Adipose tissue (tissue), 3 donors: ENCODE data around the gene PSME3IP1. TPM values are rescaled to one million over a fixed set of nuclear protein-coding genes. Genes with fewer than 3 reads are reported as not detected.
"Not testable (repeated sequence)": the region's sequence is repeated elsewhere in the genome, so short reads cannot be mapped to it uniquely, and the experiment has no call there.

Experiments
- H3K27ac ChIP-seq: one replicate; pipeline ENCODE4 v1.5.1; 2013; ENCODE audit warnings: low read depth, low read length
- WGBS, 3 donors: extraction: QIAGEN DNeasy Blood & Tissue Kit; methylation state at CpG; one replicate each; pipeline ENCODE4 v1.1.7; 2013; 5-methylcytosine and 5-hydroxymethylcytosine counted together
- polyA plus RNA-seq, 3 donors: library from polyadenylated mRNA; stranded (reverse); fragments of 200-250 nt; gene quantifications; one replicate each; pipeline ENCODE4 v1.2.3, GENCODE V29; 2013
- donor health status: healthy with polysubstance abuse.
- donor health status: Bipolar disorder and iron deficiency.
- donor health status: healthy.

PSME3IP1 gene
- polyA plus RNA-seq, 3 donors = 28.2 to 44.6 (median 41.1) TPM

DNA sequence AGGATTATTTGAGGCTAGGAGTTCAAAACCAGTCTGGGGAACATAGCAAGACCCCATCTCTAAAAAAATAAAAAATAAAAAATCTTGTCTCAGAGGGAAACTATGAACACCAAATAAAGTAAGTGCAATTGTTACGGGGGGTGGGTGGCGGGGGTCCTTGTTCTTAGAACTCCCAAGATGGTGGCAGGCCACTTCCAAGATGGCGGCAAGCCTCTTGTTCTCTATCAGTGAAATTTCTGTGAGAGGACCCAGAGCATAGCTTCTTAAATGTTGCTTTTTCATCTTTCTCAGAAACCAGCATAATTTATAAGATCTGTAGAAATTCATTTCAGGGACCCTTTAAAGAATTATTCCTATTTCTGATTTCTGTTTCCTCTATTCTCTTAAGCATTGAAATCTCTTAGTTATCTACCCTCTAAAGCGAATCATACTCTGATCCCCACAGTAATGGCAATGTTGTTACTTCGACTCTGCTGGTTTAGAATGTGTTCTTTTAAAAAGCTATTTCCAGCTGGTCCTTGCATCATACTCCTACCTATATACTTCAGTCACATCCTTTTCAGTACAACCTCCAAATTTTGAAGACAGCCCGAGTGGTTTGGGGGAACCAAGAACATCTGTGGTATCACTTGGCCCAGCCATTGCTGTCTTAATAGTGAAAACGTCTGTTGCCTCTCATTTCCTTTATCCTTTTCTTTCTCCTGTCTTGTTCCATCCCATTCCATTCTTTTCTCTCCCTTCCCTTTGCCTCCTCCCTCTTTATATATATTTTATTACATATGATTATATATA lies 16.5 kb upstream of the PSME3IP1 start:
- no peak overlapping the region for H3K27ac ChIP-seq
- WGBS, 3 donors = 88 to 95% (median 88%) methylated on average over 7 of the region's 7 CpGs

DNA sequence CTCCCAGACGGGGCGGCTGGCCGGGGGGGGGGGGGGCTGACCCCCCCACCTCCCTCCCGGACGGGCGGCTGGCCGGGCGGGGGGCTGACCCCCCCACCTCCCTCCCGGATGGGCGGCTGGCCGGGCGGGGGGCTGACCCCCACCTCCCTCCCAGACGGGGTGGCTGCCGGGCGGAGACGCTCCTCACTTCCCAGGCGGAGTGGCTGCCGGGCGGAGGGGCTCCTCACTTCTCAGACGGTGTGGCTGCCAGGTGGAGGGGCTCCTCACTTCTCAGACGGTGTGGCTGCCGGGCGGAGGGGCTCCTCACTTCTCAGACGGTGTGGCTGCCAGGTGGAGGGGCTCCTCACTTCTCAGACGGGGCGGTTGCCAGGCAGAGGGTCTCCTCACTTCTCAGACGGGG lies 15.1 kb upstream of the PSME3IP1 start:
- 88 to 95% (median 90%) methylated on average over 12 to 27 of the region's 27 CpGs for WGBS, 3 donors
- not testable (repeated sequence) for H3K27ac ChIP-seq

DNA sequence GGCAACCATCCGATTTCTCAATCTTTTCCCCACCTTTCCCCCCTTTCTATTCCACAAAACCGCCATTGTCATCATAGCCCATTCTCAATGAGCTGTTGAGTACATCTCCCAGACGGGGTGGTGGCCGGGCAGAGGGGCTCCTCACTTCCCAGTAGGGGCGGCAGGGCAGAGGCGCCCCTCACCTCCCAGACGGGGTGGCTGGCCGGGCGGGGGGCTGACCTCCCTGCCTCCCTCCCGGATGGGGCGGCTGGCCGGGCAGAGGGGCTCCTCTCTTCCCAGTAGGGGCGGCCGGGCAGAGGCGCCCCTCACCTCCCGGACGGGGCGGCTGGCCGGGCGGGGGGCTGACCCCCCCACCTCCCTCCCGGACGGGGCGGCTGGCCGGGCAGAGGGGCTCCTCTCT lies 14.5 kb upstream of the PSME3IP1 start:
- H3K27ac ChIP-seq = not testable (repeated sequence)
- 95 to 97% (median 95%) methylated on average over 6 to 14 of the region's 24 CpGs for WGBS, 3 donors

DNA sequence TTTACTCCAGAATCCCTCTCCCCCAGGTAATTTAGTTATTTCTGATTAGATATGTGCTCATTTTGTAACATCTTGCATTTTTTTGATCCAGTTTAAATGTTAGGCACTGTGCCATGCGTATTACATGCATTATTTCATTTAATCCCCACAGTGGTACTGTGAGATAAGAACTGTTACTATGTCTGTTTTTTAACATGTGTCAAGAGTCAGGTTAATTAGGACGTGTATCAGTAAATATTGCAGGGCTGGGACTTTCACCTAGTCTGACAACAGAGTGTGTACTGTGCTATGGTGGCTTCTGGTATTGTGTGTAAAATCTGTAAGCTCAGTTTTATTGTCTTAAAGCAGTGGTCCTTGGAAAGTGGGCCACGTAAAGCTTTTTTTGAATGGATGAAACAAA lies 10.9 kb upstream of the PSME3IP1 start:
- 55 to 82% (median 80%) methylated on average over 3 of the region's 3 CpGs for WGBS, 3 donors
- H3K27ac ChIP-seq = no peak overlapping the region

DNA sequence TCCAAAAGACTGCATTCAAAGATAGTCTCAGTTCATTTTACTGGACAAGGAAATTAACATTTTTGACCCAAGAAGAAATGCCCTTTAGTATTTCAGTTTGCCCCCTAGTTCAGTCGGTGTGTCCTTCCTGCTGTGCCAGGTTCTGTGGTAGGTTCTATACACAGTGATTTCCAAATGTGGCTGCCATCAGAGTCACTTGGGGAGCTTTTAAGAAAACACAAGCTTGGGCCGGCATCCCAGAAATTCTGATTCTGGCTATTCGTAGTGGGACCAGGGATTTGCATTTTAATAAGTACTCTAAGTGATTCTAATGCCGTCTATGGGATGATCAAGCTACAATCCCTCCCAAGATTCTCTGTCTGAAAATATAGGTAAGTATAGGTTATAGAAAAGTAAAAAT lies 10.4 kb upstream of the PSME3IP1 start:
- no peak overlapping the region for H3K27ac ChIP-seq
- WGBS, 3 donors = 70 to 71% (median 71%) methylated on average over 4 of the region's 4 CpGs

DNA sequence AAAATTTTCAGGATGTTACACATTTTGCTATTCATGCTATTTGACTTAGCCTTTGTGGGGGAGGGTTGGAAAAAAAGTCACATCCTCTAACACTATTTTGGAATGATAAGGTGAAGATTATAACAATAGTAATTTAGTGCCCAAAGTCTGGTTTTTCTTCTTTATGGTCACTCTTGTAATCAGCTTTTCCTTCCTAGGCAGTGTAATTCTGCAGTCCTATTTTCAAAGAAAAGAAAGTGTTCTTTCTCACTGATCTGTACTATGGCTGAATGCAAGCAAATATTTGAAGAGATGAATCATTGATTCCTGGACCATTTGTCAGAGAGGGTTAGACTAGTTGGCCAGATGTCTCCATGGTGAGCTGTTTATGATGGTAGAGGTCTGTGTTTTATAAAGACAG lies 8.7 kb upstream of the PSME3IP1 start:
- no peak overlapping the region for H3K27ac ChIP-seq

DNA sequence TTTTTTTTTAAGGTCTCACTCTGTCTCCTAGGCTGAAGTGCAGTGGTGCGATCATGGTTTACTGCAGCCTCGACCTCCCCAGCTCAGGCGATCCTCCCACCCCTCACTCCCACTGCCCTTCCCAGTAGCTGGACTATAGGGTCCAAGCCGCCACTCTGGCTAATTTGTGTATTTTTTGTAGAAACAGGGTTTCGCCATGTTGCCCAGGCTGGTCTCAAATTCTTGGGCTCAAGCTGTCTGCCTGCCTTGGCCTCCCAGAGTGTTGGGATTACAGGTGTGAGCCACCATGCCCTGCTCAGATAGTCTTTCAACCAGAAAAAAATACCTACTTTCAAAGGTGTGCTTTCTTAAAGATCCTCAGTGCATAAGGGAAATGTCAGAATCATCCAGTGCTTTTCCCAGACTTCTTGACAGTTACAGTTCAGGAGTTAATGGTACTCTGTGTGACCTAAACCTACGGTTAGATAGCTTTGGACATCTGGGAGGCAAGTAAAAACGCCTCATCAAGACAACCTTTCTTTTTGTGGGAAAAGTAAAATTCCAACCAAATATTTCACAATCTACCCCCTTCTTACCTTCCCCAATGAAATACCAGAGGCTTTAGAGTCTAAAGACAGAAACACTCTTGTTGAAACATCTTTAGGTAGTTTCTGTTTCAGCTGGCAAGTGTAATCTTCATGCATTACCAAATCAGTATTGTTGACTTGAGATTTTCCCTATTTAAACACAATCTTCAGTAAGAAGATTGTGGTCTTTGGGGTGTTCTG lies 7.1 kb upstream of the PSME3IP1 start:
- no peak overlapping the region for H3K27ac ChIP-seq
- 75 to 87% (median 80%) methylated on average over 7 of the region's 7 CpGs for WGBS, 3 donors

DNA sequence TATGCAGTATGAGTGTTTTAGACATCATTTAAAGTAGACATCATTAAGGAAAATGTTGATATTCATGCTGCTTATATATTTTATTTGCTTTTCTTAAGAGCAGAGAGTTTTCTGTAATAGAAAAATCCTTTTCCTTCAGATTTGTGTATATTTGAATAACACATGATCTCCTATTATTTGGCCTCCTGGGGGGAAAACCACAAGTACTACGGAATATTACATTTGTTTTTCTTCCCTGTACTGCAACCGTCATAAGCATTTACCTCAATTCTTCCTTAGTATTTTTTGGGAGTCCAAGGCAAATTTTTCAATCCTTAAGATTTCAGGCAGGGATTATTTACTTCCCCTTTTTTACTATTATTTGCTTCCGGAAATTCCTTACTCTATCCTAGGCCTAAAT lies 6.3 kb upstream of the PSME3IP1 start:
- H3K27ac ChIP-seq = no peak overlapping the region
- WGBS, 3 donors = 67 to 91% (median 70%) methylated on average over 3 of the region's 3 CpGs

DNA sequence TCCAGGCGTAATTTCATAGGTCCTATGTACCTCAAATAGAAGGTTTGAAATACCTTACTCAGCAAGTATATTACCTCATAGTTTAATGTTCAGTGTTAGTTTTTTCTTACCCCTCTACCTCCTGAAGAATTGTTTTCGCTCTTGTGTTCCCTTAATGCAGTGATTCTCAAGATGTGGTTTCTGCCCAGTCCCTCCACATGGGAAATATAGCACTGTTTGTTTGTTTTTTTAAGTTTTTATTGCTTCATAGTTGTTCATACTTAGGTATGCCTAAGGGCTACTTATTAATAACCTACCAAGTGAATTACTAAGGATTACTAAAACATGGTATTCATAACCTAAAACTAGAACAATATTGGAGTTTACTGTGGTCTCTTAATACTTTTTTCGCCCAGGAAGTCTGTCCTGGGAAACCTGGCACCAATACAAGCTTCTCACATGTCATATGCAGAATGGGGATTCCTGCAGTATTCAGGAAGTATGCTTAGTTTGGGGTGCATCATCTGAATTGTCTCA lies 5.3 kb upstream of the PSME3IP1 start:
- no peak overlapping the region for H3K27ac ChIP-seq
- 63 to 81% (median 71%) methylated on average over 3 of the region's 3 CpGs for WGBS, 3 donors

DNA sequence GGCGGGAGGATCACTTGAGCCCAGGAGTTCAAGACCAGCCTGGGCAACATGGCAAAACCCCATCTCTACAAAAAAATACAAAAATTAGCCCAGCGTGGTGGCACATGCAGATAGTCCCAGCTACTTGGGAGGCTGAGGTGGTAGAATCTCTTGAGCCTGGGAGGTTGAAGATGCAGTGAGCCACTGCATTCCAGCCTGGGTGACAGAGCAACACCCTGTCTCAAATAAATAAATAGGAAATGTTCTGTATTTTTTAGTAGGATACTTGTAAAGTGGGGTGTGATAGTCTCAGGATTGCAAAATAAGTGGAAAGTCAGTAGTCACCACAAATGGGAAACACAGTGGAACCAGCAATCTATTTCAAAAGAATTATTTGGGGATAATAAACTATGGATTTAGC lies 4.3 kb upstream of the PSME3IP1 start:
- WGBS, 3 donors = 96 to 98% (median 97%) methylated on average over 2 of the region's 2 CpGs
- no peak overlapping the region for H3K27ac ChIP-seq

DNA sequence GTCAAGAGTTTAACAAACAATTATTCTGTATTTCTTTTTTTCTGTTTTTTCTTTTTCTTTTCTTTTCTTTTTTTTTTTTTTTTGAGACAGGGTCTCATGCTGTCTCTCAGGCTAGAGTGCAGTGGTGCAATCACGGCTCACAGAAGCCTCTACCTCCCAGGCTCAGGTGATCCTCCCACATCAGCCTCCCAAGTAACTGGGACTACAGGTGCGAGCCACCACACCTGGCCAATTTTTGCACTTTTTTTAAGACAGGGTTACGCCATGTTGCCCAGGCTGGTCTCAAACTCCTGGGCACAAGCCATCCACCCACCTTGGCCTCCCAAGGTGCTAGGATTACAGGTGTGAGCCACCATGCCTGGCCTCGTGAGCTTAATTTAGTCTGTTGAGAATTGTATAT lies 3.7 kb upstream of the PSME3IP1 start:
- not testable (repeated sequence) for H3K27ac ChIP-seq
- WGBS, 3 donors = 97 to 100% (median 99%) methylated on average over 4 of the region's 4 CpGs

DNA sequence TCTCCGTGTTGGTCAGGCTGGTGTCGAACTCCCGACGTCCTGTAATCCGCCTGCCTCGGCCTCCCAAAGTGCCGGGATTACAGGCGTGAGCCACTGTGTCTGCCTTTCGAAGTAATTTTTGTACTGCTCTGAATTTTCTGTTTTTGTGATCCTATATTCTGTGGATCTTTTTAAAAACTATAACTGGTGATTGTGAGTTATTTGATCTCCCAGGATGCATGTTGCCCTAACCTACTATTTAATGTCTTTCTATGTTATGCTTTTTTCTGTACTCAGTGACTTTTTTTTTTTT lies 2.8 kb upstream of the PSME3IP1 start:
- no peak overlapping the region for H3K27ac ChIP-seq
- WGBS, 3 donors = 84 to 97% (median 93%) methylated on average over 9 of the region's 9 CpGs

DNA sequence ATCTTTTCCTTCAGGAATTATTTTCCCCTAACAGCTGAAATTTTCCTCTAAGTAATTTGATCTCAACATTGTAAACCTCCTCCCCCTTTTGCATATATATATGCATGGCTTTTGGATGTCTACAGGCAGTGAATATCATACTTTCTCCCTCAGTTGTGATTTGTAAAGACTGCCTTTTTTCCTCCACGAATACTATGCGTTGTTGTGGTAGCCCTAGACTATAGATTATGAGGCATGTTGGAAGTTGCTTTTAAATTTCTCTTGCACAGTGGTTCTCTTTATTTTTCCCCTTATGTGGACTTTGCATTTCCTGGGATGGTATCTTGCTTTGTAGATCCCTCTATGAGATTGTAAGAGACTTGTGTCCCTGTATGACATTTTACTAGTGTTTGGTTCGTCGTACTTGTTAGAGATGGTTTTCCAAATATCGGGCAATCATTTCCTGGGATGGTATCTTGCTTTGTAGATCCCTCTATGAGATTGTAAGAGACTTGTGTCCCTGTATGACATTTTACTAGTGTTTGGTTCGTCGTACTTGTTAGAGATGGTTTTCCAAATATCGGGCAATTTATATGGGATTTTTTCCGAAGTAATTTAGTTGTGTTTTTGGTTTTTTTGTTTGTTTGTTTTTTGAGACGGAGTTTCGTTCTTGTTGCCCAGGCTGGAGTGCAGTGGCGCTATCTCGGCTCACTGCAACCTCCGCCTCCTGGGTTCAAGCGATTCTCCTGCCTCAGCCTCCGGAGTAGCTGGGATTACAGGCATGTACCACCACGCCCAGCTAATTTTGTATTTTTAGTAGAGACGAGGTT lies 2.3 kb upstream of the PSME3IP1 start:
- WGBS, 3 donors = 53 to 86% (median 86%) methylated on average over 18 of the region's 18 CpGs
- not testable (repeated sequence) for H3K27ac ChIP-seq

DNA sequence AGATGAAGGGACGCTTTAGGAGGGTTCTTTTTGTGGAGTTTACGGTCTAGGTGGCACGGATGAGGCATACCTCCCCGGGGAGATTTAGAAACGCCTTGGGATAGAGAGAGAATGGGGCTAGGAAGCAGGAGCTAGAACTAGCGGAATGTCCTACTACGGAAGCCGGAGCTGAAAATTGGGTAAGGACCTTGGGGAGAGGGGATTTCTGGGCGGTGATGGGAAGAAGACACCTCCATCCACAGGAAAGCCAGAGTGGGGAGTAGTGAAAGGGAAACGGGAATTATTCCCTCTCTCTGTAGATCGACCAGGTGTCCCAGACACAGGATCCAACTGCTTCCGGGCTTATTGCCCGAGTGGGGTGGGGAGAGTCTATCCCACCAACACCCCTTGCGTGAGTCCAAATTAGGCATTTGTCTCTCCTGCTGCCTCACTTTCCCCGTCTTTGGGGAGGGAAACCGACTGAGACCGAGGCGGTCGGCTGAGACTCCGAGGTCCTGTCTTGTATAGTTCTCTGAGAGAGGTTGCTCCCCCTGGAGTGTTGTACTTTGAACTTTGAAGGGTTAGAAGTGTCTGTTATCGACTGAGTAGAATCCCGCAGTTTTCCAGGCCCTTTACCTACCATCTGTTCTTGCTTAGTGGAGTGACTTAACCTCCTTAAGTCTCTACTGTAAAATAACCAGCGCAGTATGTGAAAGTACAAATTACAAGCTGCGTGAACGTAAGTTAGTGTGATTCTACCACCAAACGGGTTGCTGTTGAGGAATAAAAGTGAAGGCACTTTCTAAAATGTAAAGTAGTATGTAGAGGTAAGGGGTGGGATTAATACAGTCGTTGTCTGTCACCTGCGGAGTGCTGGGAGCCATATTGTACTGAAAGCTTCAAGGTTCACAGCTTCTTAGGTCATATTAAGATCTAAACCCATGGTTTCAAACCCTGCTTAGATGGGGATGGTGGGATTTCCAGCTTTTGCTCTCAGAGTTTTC lies 1.3 kb upstream of the PSME3IP1 start:
- whole genome bisulfite sequencing, 3 donors = 1 to 3% (median 2%) methylated on average over 28 of the region's 28 CpGs

DNA sequence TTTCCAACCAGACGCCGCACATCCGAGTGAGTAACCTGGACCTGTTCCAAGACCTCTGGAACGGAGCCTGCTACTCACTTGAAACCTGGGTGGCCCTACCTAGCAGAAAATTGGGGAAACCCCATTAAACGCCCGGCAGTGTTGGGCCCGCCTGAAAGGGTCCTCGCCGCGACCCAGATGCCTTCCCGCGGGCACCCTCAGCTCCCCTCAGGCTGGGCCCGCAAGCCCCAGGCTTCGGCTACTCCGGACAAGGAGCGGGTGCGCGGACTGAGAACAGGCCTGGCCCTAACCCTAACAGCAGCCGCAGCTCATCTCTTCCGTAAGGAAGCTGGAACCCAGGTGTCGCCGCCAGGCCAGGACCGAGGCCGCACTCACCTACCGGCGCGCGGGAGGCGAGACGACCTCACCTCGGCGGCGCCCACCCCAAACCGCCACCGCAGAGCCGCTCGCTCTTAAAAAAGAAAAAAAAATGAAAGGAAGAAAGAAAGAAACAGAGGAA lies 344 bp downstream of the PSME3IP1 start:
- WGBS, 3 donors = 0% methylated on average over 37 of the region's 37 CpGs
- H3K27ac ChIP-seq = peak overlapping the region; percentile 94

More for the DNA sequence above, 1.3 kb upstream of the PSME3IP1 start:
- peak overlapping the region; percentile 49 for H3K27ac ChIP-seq

DNA sequence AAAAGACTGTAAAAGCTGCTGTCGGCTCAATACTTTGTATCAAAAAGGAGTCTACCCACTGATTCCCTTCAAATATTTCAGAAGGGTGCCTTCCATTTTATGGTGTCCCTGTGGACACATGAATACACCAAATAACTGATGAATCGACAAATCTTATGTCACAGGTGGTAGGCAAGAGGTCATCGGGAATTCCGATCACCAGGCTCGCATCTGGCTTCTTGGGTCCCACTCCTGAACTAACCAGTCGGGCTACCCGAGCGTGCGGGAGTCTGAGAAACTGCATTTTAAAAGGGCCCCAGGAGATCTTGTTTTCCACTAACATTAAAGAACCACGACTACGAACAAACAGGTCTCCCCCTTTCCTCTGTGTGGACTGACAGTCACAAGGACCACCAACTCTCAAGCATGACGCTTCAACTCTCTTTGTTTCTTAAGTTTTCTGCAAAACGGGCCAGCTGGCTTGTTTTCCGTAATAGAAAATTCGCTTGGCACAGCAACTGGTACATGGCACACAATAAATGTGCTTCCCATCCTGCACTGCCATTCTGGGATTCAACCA lies 873 bp downstream of the PSME3IP1 start:
- 10 to 30% (median 25%) methylated on average over 15 of the region's 15 CpGs for WGBS, 3 donors
- peak overlapping the region; percentile 94 for H3K27ac ChIP-seq

DNA sequence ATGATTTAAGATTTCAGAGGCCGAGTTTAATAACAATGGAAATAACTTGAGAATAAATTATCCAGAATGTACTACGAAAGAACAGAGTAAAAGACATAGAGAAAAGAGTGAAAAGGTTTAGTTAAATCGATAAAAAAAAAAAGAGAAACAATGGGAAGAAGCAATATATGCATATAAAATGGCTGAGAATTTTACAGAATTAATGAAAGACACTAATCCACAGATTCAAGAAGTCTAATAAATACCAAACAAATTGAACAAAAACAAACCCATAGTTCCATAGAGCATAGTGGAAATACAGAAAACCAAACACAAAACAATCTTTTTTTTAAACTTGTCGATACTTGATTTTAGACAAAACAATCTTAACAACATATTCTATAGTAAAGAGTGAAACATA lies 1.7 kb downstream of the PSME3IP1 start:
- H3K27ac ChIP-seq = no peak overlapping the region
- 95 to 97% (median 97%) methylated on average over 4 of the region's 4 CpGs for WGBS, 3 donors
